Stimulated activated CD8-positive, alpha-beta memory T cell treated with anti-CD3 and anti-CD28 coated beads, Interleukin-7, amount 100 ng/mL, for 1 hour (primary cell): Measurements from ENCODE around the gene GMEB2.
"Not testable (repeated sequence)": the region's sequence is repeated elsewhere in the genome, so short reads cannot be mapped to it uniquely, and the experiment has no call there.

Source experiments
- DNase-seq, 2 donors: peaks; one replicate each; pipeline ENCODE4 v3.0.0-alpha.2; 2020; ENCODE audit warnings: low read depth in 2 of 2

The GMEB2 gene

GRCh38 chr20:63639093-63639975 is 12.4 kb upstream of the GMEB2 start:
- peak; percentile 49 to 50 for DNase-seq

GRCh38 chr20:63636752-63637628 is 10.1 kb upstream of the GMEB2 start:
- no peak for DNase-seq

GRCh38 chr20:63635431-63636141 is 8.7 kb upstream of the GMEB2 start:
- DNase-seq = peak; percentile 50 to 54

- no peak for DNase-seq
Observed at GRCh38 chr20:63633732-63634131, 6.8 kb upstream of the GMEB2 start.

GRCh38 chr20:63631426-63631825 is 4.5 kb upstream of the GMEB2 start:
- not testable (repeated sequence) for DNase-seq

- DNase-seq = not testable (repeated sequence)
Observed at GRCh38 chr20:63630956-63631355, 4.1 kb upstream of the GMEB2 start.

GRCh38 chr20:63628246-63628975 is 1.5 kb upstream of the GMEB2 start:
- DNase-seq = peak in 1 of 2 donors; percentile 37

- no peak for DNase-seq
Observed at GRCh38 chr20:63627751-63628245, 897 bp upstream of the GMEB2 start.

- DNase-seq = peak; percentile 89 to 90
Observed at GRCh38 chr20:63627129-63627750, 339 bp upstream of the GMEB2 start.

GRCh38 chr20:63625771-63626423 is 1.0 kb downstream of the GMEB2 start:
- DNase-seq = no peak

GRCh38 chr20:63624486-63624885 is 2.4 kb downstream of the GMEB2 start:
- no peak for DNase-seq

GRCh38 chr20:63622732-63623131 is 4.2 kb downstream of the GMEB2 start:
- no peak for DNase-seq

- DNase-seq = no peak
Observed at GRCh38 chr20:63622096-63622495, 4.8 kb downstream of the GMEB2 start.

- DNase-seq = no peak
Observed at GRCh38 chr20:63620991-63621390, 5.9 kb downstream of the GMEB2 start.

- DNase-seq = no peak
Observed at GRCh38 chr20:63619505-63619904, 7.4 kb downstream of the GMEB2 start.

- DNase-seq = no peak
Observed at GRCh38 chr20:63619086-63619485, 7.8 kb downstream of the GMEB2 start.

GRCh38 chr20:63618291-63618980 is 8.5 kb downstream of the GMEB2 start:
- no peak for DNase-seq

GRCh38 chr20:63617876-63618265 is 9.0 kb downstream of the GMEB2 start:
- DNase-seq = no peak

- DNase-seq = no peak
Observed at GRCh38 chr20:63617092-63617875, 9.6 kb downstream of the GMEB2 start.
